HG03097 (cell line): ENCODE data around the gene GNAO1.
A peak's percentile ranks its signal among the peaks of the same experiment; 100 is the strongest.

Experiments used
- ATAC-seq: cut with Tn5 transposase; IDR thresholded peaks from one replicate; pipeline ENCODE4 v1.9.1; 2021; ENCODE audit not compliant: unreplicated experiment, low FRiP score

GNAO1 gene

DNA sequence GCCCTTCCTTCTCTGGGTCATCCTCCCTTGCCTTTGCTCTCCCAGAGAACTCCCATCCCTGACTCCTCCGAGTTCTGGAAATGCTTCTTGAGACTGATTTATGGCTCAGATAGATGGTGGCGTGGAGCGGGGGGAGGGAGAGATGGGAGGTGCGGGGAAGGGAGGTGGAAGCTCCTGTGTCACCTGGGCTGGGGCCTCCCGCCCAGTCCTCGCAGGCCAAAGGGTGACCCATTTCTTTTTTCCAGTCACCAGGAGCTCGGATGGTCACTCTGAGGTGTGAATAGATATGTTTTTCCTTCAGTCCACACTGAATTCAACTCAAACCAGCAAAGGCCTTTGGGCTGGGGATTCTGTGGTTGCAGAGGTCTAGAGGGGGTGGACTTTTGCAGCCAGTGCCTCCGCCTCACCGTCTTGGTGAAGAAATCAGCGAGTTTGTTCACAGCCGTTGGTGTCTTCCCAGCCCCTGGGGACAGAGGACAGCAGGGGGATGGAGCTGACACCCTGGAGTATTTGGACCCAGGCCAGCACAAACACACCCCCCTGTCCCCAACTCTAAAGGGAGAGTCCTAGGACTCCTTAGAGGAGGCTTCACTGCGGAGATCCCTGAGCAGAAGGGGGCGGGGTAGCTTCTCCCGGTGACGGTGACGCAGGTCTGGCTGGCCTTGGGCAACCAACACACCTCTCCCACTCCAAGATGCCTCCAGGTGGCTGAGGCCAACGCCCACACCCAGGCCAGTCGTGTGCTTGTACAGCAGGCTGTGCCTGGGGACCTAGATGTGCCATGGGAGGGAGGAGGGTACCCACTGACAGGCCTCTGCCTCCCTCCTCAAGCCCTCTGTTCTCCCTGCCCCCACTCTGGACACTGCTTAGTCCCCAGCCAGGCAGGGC lies 153.5 kb downstream of the GNAO1 start:
- no peak for ATAC-seq

DNA sequence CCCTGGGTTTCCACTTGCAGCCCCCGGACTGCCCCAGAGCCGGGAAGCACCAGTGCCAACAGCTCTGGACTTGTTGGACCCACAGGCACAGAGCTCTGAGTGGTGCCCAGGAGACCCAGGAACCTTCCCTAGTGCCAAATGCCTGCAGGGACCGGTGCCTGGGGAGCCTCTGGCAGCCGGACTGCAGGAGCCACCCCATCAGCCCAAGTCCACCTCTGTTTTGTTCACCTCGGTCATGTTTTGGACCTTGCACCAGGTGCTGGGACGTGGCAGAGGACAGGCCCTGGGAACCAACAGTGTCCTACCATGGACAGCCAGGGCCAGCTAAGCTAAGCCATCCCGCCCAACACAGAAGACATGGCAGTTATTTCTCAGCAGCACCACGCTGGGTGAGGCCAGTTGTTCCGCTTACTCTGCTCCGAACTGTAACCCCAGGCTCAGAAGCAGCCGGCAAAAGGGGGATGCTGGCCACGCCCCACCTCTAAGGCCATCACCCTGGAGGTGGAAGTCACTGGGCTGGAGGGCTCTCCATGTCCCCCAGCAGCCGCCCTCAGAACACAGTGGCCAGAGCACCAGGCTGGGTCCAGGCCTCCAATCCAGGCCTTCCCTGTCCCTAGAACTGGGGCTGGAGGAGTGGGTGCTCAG lies 154.2 kb downstream of the GNAO1 start:
- ATAC-seq: no peak

DNA sequence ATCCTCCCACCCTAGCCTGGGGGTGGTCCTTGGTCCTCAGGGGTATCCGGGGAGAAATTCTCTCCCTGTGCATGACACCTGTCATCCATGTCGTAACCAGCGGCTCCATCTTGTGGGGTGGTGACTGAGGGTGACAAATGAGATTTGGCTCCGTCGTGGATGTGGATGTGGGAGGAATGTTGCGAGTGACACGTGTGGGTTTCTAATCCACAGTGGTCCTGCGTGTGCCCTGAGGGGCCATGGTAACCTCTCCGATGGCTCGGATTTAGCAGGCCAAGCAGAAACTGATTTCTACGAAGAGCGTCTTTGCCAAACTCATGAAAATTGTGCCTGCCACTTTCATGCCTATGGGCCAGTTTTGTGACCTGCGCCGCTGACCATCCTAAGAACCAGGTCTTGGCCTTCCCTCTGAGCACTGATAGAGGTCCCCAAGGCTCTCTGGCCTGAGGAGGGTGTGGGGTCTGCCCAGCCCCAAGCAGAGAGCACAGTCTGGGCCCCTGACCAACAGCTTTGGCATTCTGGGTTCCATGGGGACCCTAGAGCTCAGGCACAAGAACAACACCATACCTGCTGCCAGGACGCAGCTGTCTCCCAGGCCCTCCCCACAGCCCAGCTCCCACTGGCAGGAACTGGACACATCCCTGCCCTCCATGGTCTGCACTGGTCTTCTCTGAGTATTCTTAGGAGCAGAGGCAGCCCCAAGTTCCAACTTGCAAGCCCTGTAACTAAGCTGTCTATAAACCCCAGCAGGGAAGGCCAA lies 155.0 kb downstream of the GNAO1 start:
- ATAC-seq: no peak

DNA sequence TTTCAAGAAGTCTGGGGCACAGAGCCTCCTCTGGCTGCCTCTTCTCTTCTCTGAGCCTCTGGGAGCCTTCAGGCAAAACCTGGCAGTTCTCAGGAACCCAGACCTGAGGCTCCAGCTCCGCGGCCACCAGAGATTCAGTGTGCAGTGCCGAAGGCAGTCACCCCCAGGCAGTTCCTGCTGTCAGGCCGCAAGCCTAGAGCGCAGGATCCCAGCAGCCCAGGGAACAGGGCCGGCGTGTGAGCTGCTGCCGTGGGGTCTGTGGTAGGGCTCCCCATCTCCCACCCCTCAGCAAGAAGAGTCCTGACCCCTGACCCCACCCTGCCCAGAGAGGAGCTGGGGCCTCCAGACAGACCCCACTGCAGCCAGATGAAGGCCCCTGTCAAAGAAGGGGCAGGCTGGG lies 155.9 kb downstream of the GNAO1 start:
- ATAC-seq: no peak

DNA sequence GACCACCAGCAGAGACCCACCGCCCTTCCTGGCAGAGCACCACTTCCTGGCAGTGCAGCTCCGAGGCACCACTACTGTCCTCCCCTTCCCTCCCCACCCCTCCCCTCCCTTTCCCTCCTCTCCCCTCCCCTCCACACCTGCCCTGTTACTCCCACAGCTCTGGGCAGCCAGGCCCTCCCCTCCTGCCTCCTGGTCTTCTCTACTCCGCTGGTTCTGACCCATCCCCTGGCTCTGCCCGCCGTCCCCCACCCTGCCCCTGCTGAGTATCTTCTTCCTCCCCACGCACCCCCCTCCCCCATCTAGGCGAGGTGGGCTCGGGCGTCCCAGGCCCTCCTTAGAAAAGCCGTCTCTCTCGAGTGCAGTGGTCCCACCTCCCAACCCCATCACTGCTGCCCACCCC lies 156.4 kb downstream of the GNAO1 start:
- no peak for ATAC-seq

DNA sequence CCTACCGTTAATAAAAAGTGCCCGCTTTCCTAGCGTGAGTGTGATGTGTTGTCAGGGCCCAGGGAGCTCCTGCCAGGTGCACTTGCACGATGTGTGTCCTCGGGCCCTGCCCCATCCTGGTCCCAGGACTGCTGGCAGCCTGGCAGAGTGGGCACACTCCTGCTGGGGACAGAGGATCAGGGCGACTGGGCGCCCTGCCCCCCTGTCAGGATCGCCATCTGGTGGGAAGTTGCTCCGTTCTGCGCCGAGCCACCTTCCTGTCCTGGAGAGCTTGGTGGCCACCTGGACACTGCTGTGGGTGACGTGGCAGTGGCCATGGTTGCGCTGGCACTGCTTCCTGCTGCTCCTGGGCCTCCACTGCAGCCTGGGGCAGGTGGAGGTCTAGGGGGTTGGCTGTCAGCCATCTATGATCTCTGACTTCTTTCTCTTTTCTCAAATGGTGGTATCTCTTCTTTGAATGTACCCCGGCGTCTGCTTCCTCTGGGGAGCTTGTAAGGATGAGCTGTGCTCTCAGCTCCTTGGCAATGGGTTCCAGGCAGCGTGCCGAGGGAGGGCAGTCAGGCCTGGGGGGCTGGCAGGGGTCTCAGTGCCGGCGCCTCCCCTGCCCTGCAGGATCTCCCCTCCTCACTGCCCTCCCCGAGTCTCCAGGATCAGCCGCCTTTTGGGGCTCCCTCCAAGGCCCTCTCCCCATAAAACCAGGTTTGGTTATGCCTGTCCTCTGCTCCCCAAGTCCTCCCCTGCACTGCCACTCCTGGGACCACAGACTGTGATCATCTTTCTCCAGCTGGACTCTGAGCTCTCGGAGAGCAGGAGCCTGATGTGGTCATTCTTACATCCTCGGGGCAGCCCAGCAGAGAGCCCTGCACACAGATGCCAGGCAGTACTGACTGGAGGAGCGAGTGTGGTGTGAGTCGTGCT lies 157.1 kb downstream of the GNAO1 start:
- no peak for ATAC-seq

DNA sequence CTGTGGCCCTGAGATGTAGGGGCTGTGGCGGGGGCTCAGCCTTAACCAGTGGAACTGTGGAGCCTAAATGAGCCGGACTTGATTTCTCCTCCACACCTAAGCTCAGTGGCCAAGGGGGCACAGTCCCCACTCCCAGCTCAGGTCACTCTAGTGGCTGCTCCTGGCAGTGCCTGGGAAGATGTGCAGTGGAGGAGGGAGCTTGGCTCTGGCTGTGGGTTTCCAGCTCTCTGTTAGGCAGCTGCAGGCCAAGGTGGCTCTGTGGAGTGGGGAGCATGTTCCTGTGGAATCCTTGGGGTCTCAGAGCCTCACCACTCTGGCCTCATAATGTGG lies 157.8 kb downstream of the GNAO1 start:
- ATAC-seq: no peak

DNA sequence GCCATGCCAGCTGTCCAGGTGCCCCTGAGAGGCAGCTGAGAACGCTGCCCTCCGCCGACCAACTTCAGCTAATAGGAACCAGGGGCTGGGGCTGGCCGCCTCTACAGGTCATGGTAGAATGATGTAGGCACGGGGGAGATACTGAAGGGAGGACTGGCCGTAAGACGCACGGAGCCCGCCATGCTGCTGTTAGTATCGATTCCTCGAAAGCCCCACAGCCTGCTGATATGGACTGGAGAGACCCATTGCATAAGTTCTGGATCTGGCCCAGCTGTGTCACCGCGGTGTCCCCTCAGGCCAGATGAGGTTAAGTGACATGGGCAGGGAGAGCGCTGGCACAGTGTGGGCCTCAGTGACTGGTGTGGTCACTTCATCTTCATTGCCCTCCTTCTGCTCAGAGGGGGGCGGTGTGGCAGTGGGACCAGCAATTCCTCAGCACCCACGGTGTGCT lies 158.4 kb downstream of the GNAO1 start:
- ATAC-seq: no peak

DNA sequence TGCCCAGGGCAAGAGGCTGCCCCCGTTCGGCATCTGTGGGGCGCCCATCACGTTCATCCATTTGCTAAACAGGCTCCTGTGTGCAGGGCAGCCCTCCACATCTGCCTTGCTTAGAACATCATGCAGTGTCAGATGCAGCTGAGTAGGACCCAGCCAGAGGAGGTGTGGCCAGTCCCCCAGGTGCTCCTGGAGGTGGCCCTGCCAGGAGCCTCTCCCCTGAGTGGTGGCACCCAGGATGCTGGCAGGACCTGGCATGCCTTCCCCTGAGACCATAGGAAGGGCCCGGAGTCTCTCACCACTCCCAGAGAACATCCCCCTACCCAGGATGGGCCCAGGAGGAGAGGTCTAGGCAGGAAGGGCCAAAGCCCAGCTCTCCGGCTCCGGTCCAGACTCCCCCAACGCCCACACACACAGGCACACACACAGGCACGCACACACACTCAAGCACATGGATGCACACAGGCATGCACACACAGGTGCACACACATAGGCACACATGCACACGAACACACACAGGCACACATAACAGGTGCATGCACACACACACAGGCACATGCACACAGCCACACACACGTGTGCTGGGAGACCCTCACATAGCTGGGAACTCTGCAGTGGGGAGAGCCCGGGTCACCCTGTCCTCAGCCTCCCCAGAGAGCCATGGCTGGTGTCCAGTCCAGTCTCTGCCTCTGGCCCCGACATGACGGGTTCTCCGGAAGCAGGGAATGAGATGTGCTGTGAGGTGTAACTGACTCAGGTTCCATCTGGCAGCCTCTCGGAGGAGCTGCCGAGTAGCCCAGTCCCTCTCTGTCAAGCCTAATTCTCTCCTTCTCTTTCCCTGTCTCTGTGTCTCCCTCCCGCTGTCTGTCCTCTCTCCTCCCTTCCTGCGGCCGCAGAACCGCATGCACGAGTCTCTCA lies 159.5 kb downstream of the GNAO1 start:
- no peak for ATAC-seq

DNA sequence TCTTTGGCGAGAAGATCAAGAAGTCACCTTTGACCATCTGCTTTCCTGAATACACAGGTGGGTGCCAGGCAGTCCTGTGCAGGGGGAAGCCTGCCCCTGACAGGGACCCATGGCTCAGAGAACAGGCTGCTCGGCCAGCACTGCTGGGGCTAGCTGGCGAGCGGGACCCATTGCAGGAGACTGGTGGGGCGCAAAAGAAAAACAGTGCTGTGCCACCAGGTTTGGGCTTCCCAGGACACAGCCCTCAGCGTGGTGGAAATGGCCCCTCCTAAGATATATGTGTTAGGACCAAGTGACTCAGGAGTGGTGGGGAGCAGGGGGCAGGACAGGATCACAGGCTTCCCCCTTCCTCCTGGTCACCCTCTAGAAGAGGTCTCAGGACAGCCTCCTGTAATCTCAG lies 160.2 kb downstream of the GNAO1 start:
- ATAC-seq: no peak

DNA sequence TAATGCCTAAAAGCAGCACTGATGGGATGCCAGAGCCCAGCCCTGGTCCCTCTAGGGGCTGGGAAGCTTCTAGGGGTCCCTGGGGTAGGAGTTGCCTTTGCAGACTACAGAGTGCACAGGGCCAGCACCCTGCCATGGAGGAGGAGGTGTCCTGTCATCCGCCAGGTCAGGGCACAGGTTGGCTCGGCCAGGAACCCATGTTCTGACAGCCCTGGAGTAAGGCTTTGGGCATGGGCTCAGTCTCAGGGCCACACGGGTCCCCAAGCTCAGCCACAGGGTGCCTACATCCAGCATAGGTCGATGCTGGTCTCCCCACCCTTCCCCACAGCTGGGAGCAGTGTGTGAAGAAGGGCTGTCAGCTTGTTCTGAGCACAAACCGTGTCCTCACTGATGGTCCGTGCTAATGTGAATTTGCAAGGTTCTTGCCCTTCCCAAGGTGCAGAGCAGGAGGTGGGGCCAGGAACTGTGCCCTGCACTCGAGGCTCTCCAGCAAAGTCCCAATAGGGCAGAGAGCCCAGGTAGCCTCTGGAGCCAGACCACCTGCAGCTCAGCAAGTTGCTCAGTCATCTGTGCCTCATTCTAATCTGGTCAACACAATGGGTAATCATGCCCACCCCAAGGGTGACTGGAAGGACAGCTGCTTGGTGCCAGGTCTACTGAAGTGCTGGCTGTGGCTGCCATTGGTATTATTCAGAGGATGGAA lies 161.2 kb downstream of the GNAO1 start:
- no peak for ATAC-seq

DNA sequence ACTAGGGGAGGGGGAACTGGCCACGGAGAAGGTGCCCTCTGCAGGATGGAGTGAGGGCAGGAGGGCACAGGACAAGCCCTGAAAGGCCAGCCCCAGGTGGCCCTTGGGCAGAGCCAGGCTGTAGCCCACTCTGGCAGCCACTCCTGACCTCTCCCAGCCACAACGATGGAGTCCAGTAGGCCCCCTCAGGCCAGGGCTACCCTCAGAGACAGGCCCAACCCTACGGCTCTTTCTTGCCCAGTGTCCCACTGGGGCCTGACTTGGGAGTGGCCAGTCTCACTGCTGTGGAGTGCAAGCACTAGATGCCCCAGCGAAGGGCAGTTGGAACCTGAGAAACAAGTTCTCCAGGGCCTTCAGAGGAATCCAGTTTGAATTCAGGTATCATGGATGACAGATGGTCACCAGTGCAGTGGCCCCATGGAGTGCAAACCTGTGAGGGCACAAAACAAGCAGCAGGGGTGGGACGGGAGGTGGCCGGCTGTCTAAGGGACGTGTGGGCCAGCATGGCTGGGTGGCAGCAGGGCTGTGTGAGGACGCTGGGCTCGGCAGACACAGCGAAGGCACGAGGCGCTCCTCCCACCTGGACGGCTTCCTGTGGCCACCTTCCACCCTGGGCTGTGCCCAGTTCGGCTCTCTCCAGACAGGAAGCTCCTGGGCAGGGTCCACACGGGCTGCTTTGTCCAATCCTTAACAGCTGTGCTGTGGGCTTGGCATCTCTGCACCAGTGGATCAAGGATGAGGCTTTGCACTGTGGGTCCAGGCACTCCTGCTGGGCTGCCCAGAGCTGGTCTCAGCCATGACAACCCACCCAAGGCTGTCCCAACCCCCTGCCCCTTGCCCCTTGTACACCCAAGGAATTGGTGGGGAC lies 162.0 kb downstream of the GNAO1 start:
- no peak for ATAC-seq

DNA sequence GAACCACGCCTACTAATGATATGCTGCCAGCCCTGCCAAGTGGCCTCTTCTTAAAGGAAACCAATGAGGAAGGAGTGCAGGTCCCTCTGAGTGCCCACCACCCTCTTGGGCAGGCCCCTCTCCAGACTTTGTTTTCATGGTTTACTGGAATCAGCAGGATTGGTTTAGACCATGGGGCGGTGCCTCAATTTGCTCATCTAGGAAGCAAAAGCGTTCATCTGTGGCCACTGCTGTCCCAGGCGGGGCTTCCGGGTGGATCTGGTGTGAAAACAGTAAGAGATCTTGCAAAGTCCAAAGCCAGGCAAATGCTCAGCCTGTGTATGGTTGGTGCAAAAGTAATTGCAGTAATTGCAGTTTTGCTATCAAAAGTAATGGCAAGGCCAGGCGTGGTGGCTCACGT lies 162.7 kb downstream of the GNAO1 start:
- ATAC-seq: no peak

DNA sequence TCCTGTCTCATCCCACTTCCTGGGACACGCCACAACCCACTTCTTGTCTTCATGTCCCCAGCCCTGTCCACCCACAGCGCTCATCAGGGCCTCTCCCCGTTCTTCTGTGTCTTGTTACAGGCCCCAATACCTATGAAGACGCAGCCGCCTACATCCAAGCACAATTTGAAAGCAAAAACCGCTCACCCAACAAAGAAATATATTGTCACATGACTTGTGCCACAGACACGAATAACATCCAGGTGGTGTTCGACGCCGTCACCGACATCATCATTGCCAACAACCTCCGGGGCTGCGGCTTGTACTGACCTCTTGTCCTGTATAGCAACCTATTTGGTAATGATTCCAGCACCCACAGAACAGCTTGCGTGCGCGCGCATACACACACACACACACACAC lies 163.5 kb downstream of the GNAO1 start:
- no peak for ATAC-seq

DNA sequence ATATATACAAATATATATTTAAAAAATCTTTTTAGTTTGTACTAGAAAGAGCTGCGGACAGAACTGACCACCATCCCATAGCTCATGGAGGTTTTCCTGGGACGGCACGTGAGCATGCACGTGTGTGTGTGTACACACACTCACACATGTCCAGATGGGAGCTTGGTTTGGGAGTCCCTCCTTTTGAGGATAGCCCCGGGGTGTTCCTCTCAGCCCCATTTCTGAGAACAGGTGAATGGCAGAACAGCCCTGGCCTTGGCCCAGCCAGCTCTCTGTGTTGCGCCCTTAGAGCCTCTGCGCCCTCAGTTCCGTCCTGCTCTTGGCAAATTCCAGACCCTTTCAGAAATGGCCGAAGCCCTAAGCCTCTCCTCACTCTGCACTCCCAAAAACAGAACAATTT lies 163.9 kb downstream of the GNAO1 start:
- ATAC-seq: no peak

DNA sequence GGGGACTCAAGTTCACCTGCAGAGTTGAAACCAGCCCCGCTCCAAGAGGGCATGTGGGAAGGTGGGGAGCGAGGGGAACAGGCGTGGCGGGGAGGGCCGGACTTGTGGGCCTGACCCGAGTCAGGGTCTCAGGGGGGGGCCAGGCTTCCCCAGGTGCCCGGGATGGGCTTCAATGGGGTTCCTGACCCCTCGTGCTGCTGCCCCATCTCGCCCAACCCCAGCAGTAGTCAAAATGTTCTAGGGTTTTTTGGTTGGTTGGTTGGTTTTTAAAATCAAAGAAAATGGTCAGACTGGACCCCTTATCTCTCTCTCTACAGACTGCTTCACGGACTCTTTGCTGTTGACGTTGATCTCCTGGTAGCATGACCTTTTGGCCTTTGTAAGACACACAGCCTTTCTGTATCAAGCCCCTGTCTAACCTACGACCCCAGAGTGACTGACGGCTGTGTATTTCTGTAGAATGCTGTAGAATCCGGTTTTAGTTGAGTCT lies 164.5 kb downstream of the GNAO1 start:
- no peak for ATAC-seq

DNA sequence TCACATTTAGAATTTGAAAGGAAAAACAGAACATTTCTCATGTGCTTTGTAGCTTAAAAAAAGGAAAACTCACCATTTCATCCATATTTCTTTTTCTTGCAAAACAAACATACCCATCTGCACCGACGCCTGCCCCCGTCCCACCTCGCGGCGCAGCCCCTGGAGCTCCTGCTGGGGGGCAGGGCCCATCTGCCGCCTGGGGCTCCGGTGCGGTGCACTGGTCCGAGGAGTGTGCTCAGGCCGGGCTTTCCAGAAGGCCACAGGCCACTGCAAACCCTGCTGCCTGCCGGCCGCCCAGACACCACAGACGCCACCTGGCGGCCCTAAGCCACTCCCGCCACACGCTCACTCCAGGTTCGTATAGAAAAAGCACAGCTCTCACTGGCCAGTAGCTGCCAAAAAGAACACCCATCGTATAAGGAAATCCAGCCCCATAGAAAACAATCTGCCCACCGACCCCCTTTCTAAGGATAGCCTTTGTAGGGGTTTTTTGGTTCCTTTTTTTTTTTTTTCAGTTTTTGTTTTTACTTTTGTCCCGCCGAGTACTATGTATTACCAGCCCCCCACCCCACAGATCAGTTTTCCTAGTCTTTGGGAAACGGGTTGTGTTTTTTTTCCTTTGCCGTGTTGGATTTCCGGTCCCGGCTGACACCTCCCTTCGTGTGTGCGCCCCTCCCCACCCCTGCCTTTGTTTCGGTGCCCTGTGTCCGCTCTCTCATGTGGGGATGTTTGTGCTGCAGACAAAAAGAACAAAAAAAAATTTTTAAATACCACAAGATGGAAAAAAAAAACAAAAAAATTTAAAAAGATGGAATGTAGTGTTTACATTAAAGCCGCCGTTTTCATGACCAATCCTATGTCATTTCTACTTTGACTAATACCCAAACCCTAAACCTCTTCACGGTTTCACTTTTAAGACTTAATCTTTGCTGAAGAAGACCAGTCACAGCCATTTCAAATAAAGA lies 165.3 kb downstream of the GNAO1 start:
- ATAC-seq: peak; percentile 93
